ENCODE measurements around the gene BLTP3A.
A peak's percentile ranks its signal among the peaks of the same experiment; 100 is the strongest.
"Not testable (repeated sequence)": the region's sequence is repeated elsewhere in the genome, so short reads cannot be mapped to it uniquely, and the experiment has no call there.

The BLTP3A gene

GRCh38 chr6:34806738-34807453 is 15.0 kb downstream of the BLTP3A start:
- Histone ChIP-seq H4K20me1 (peaks cover 13 to 100% (median 42%) of the 10 kb centered on the region in 11 experiments; a peak in 14 of 22 replicates), H3K4me2 (no peak overlapping the region), H3K9ac (no peak overlapping the region), H3K9me3 (replicated peaks in 1 of 11) (no peaks in the 10 kb centered on the region), H3K27me3 (no peaks in the 10 kb centered on the region), H3K36me3 (peaks cover 0 to 13% (median 0%) of the 10 kb centered on the region in 11 experiments; a peak in 5 of 22 replicates), H3K27ac (no peak overlapping the region), H3K4me1 (no peaks in the 10 kb centered on the region; a peak in 1 of 20 replicates), H3K4me3 (no peak overlapping the region)
- TF ChIP-seq Cebpa-rat (IDR thresholded peaks at IDR 0.05) = no peak

GRCh38 chr6:34808473-34808872 is 16.6 kb downstream of the BLTP3A start:
- not testable (repeated sequence) for H3K27ac ChIP-seq; H3K9ac ChIP-seq; H3K4me2 ChIP-seq; H3K9me3 ChIP-seq (replicated peaks in 1 of 11); H3K27me3 ChIP-seq; H3K4me1 ChIP-seq; H3K4me3 ChIP-seq
- Histone ChIP-seq H3K36me3 (peaks cover 0 to 11% (median 0%) of the 10 kb centered on the region in 11 experiments; a peak in 4 of 22 replicates), H4K20me1 (peaks cover 13 to 98% (median 38%) of the 10 kb centered on the region in 11 experiments; a peak in 14 of 22 replicates)

GRCh38 chr6:34809419-34809818 is 17.5 kb downstream of the BLTP3A start:
- H3K4me2 ChIP-seq; H3K9me3 ChIP-seq (replicated peaks in 1 of 11); H3K4me3 ChIP-seq; H3K27ac ChIP-seq; H3K4me1 ChIP-seq; H3K27me3 ChIP-seq; H3K9ac ChIP-seq: not testable (repeated sequence)
- Histone ChIP-seq H3K36me3 (peaks cover 0 to 11% (median 0%) of the 10 kb centered on the region in 11 experiments; a peak in 4 of 22 replicates), H4K20me1 (peaks cover 7 to 94% (median 31%) of the 10 kb centered on the region in 11 experiments; a peak in 14 of 22 replicates)

GRCh38 chr6:34810017-34810882 is 18.4 kb downstream of the BLTP3A start:
- no peak overlapping the region for H3K4me3 ChIP-seq
- H4K20me1 ChIP-seq = peaks cover 7 to 90% (median 23%) of the 10 kb centered on the region in 11 experiments; a peak in 13 of 22 replicates
- H3K4me2 ChIP-seq = no peak overlapping the region
- no peaks in the 10 kb centered on the region for H3K9me3 ChIP-seq (replicated peaks in 1 of 11)
- H3K27ac ChIP-seq = no peak overlapping the region
- TF ChIP-seq Cebpa-rat (IDR thresholded peaks at IDR 0.05) = no peak
- H3K9ac ChIP-seq = no peak overlapping the region
- peaks cover 0 to 11% (median 0%) of the 10 kb centered on the region in 11 experiments; a peak in 4 of 22 replicates for H3K36me3 ChIP-seq
- H3K27me3 ChIP-seq = no peaks in the 10 kb centered on the region
- peaks cover 3 to 9% (median 5%) of the 10 kb centered on the region in 10 experiments; a peak in 16 of 20 replicates for H3K4me1 ChIP-seq

- Histone ChIP-seq H3K4me1 (peaks cover 11 to 17% (median 13%) of the 10 kb centered on the region in 10 experiments), H4K20me1 (peaks cover 6 to 87% (median 18%) of the 10 kb centered on the region in 11 experiments; a peak in 12 of 22 replicates), H3K27ac (no peak overlapping the region), H3K9me3 (replicated peaks in 1 of 11) (no peaks in the 10 kb centered on the region), H3K9ac (no peak overlapping the region), H3K4me3 (no peak overlapping the region), H3K27me3 (no peaks in the 10 kb centered on the region), H3K4me2 (no peak overlapping the region), H3K36me3 (peaks cover 0 to 11% (median 0%) of the 10 kb centered on the region in 11 experiments; a peak in 4 of 22 replicates)
- TF ChIP-seq Cebpa-rat (IDR thresholded peaks at IDR 0.05) = no peak
Observed at GRCh38 chr6:34810936-34811632, 19.2 kb downstream of the BLTP3A start.

GRCh38 chr6:34813028-34813713 is 21.3 kb downstream of the BLTP3A start:
- peaks cover 31 to 37% (median 32%) of the 10 kb centered on the region in 10 experiments for H3K4me1 ChIP-seq
- no peak overlapping the region for H3K27ac ChIP-seq
- no peak overlapping the region for H3K4me3 ChIP-seq

GRCh38 chr6:34816635-34817301 is 24.9 kb downstream of the BLTP3A start:
- TF ChIP-seq Cebpa-rat (IDR thresholded peaks at IDR 0.05) = no peak
- H3K4me3 ChIP-seq = peak overlapping the region; percentile 6 to 60 (median 38); a peak in 16 of 20 replicates
- peaks cover 56 to 67% (median 58%) of the 10 kb centered on the region in 10 experiments for H3K4me1 ChIP-seq
- H3K4me2 ChIP-seq = peak overlapping the region; percentile 69 to 95 (median 83)
- peak overlapping the region; percentile 49 to 76 (median 67) for H3K9ac ChIP-seq
- no peaks in the 10 kb centered on the region for H3K27me3 ChIP-seq
- peaks cover 0 to 56% (median 0%) of the 10 kb centered on the region in 11 experiments; a peak in 8 of 22 replicates for H4K20me1 ChIP-seq
- peak overlapping the region; percentile 36 to 78 (median 71) for H3K27ac ChIP-seq
- peaks cover 2 to 11% (median 3%) of the 10 kb centered on the region in 11 experiments; a peak in 21 of 22 replicates for H3K36me3 ChIP-seq
- H3K9me3 ChIP-seq (replicated peaks in 1 of 11) = no peaks in the 10 kb centered on the region

More at GRCh38 chr6:34813028-34813713, 21.3 kb downstream of the BLTP3A start:
- H3K36me3 ChIP-seq = peaks cover 0 to 11% (median 0%) of the 10 kb centered on the region in 11 experiments; a peak in 4 of 22 replicates
- TF ChIP-seq Cebpa-rat (IDR thresholded peaks at IDR 0.05) = no peak
- H3K9ac ChIP-seq = no peak overlapping the region
- H3K27me3 ChIP-seq = no peaks in the 10 kb centered on the region
- no peak overlapping the region for H3K4me2 ChIP-seq
- no peaks in the 10 kb centered on the region for H3K9me3 ChIP-seq (replicated peaks in 1 of 11)
- peaks cover 0 to 71% (median 10%) of the 10 kb centered on the region in 11 experiments; a peak in 10 of 22 replicates for H4K20me1 ChIP-seq
